ENCODE data around the gene KPNA4.

The KPNA4 gene

DNA sequence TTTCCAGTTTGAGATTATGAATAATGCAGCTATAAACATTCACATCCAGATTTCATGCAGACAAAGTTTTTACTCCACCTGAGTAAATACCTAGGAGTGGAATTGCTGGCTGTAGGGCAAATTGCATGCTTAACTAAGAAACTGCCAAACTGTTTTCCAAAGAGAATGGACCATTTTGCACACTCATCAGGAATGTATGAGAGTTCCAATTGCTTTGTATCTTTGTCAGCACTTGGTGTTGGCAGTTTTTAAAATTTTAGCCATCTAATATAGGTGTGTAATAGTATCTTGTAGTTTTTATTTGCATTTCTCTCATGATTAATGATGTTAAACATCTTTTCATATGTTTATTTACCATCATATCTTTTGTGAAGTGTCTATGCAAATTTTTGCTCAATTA, 75.2 kb downstream of the KPNA4 start:
- TF ChIP-seq, protein P1, sequence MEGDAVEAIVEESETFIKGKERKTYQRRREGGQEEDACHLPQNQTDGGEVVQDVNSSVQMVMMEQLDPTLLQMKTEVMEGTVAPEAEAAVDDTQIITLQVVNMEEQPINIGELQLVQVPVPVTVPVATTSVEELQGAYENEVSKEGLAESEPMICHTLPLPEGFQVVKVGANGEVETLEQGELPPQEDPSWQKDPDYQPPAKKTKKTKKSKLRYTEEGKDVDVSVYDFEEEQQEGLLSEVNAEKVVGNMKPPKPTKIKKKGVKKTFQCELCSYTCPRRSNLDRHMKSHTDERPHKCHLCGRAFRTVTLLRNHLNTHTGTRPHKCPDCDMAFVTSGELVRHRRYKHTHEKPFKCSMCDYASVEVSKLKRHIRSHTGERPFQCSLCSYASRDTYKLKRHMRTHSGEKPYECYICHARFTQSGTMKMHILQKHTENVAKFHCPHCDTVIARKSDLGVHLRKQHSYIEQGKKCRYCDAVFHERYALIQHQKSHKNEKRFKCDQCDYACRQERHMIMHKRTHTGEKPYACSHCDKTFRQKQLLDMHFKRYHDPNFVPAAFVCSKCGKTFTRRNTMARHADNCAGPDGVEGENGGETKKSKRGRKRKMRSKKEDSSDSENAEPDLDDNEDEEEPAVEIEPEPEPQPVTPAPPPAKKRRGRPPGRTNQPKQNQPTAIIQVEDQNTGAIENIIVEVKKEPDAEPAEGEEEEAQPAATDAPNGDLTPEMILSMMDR (IDR thresholded peaks at IDR 0.05; ENCODE audit: control extremely low read depth, extremely low read depth, low read depth, missing control alignments), result no peak
- POLR2A ChIA-PET, result no interaction called here
- CTCF ChIA-PET, result interaction anchor here (1.6 kb wide), 1 partner anchor 502 kb away, joined by 4 read pairs; the partner anchor contains the start of gene IL12A
- no peak for DNase-seq (ENCODE audit: extremely low spot score)

DNA sequence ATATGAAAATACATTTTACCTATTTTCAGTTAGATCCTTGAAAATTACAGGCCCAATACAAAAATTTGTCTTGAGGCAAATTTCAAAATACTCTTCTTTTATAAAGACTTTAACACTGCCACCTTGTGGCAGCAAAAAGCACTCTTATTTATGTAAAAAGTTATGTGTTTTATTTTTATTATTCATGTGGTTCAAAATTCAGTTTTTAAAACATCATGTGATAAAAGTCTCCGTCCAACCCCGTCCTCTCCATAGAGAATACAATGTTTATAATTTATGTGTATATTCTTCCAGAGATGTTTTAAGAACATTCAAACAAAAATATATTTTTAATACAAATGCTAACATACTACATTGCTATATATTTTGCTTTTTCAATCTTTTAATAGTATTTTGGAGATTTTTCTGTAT, 78.9 kb downstream of the KPNA4 start:
- DNase-seq (ENCODE audit: extremely low spot score), result peak; percentile 30
- CTCF ChIA-PET, result interaction anchor here (0.9 to 3.2 kb wide), 11 partner anchors 8 to 324 kb away, joined by 3 to 16 read pairs (median 4); partner anchors contain the start of gene TRIM59
- TF ChIP-seq, protein P1 (IDR thresholded peaks at IDR 0.05; ENCODE audit: control extremely low read depth, extremely low read depth, low read depth, missing control alignments), result peak; percentile 46
- POLR2A ChIA-PET, result no interaction called here

DNA sequence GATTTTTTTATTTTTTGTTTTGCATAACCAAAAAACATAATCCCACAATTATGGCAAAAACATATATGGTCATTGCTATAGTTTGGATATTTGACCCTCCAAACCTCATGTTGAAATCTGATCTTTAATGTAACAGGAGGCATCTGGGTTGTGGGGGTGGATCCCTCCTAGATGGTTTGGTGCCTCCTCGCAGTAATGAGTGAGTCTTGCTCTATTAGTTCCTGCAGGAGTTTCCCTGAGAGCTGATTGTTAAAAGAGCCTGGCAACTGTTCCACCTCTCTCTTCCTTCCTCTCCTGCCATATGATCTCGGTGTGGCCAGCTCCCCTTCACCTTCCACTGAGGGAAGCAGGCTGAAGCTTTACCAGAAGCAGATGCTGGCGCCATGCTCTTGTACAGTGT, 82.6 kb downstream of the KPNA4 start:
- ChIA-PET CTCF (interaction anchor here (0.6 to 2.1 kb wide), 4 partner anchors 10 to 450 kb away, joined by 3 to 9 read pairs (median 6); partner anchors contain the start of gene TRIM59), POLR2A (no interaction called here)
- TF ChIP-seq, protein P1 (IDR thresholded peaks at IDR 0.05; ENCODE audit: control extremely low read depth, extremely low read depth, low read depth, missing control alignments), result no peak
- no peak for DNase-seq (ENCODE audit: extremely low spot score)

DNA sequence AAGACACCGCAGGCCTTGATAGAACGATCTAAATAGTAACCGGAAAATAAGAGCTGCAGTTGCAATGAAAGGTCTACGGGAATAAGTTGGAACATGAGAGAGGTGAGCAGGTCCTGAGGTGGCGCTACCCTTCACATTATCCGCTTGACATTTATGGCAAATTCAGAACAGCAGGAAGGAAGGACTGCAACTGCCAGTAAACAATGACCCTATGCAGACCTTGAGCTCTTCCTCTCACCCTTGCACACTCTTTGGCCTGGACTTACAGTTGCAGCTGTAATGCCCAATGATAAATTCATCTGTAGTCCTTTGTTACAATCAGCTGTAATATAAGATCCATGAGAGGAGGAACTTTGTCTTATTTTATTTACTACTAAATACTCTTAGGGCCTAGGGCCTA, 83.5 kb downstream of the KPNA4 start:
- TF ChIP-seq, protein P1 (IDR thresholded peaks at IDR 0.05; ENCODE audit: control extremely low read depth, extremely low read depth, low read depth, missing control alignments), result no peak
- DNase-seq (ENCODE audit: extremely low spot score), result no peak
- ChIA-PET POLR2A (no interaction called here), CTCF (interaction anchor here (1.0 to 2.1 kb wide), 4 partner anchors 9 to 23 kb away, joined by 3 to 9 read pairs (median 6); no protein-coding TSS in a partner anchor)

DNA sequence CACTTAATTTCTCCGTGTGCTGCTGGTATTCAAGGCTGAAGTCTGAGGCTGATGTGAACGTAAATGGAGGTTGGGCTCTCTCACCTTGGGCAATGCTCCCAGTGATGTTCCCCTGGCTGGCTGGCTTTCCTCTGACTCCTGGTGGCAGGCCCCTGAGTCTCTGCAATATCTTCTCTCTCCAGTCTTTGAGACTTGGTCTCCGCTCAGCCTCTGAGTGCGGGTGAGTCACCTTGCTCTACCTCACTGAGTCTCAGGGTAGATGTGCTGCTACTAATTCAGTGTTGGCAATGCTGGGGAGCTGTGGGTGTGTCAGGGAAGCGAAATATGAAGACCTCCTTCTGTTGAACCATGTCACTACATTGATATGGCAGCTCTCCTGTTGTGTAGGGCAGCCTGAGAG, 84.4 kb downstream of the KPNA4 start:
- POLR2A ChIA-PET, result no interaction called here
- DNase-seq (ENCODE audit: extremely low spot score), result no peak

DNA sequence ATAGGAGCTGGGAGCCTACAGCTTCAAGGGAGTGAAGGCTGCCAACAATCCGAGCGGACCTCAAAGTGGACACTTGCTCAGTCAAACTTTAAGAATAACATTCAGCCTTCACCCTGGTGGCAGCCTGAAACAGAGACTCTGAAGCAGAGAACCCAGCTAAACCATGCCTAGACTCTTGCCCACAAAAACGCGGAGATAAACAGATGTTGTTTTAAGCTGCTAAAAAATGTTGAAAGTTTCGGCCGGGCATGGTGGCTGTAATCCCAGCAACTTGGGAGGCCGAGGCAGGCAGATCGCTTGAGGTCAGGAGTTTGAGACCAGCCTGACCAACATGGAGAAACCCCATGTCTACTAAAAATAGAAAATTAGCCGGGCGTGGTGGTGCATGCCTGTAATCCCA, 86.0 kb downstream of the KPNA4 start:
- DNase-seq (ENCODE audit: extremely low spot score), result no peak
- ChIA-PET CTCF (interaction anchor here (1.1 kb wide), 1 partner anchor 15 kb away, joined by 3 read pairs; no protein-coding TSS in a partner anchor), POLR2A (no interaction called here)
- TF ChIP-seq, protein P1 (IDR thresholded peaks at IDR 0.05; ENCODE audit: control extremely low read depth, extremely low read depth, low read depth, missing control alignments), result no peak

More for the DNA sequence above, 84.4 kb downstream of the KPNA4 start:
- TF ChIP-seq, protein P1 (IDR thresholded peaks at IDR 0.05; ENCODE audit: control extremely low read depth, extremely low read depth, low read depth, missing control alignments), result no peak
- CTCF ChIA-PET, result interaction anchor here (1.2 to 2.1 kb wide), 3 partner anchors 8 to 22 kb away, joined by 5 to 9 read pairs (median 8); no protein-coding TSS in a partner anchor

Measured in GM10248 (cell line).